Left lobe of liver (tissue), 2 donors: Measurements from ENCODE around the gene LRRC10B. TPM values are rescaled to one million over a fixed set of nuclear protein-coding genes. Genes with fewer than 3 reads are reported as not detected.
A peak's percentile ranks its signal among the peaks of the same experiment; 100 is the strongest.
"Not testable (repeated sequence)": the region's sequence is repeated elsewhere in the genome, so short reads cannot be mapped to it uniquely, and the experiment has no call there.

Experiments
- ATAC-seq: fragments of 200-7000 bp; cut with Tn5 transposase; one replicate; pipeline ENCODE4 v1.9.1; 2020; ENCODE audit warnings: mild to moderate bottlenecking, moderate library complexity
- DNase-seq: peaks from one replicate; pipeline ENCODE4 v3.0.0-alpha.2; 2020; ENCODE audit warnings: low spot score
- total RNA-seq: library from RNA; stranded (reverse); gene quantifications from one replicate; pipeline ENCODE4 v1.2.1, GENCODE V29; 2021
- donor health status: DM: no; HTN: no; CAD: no; lungs with moderate emphysema.
- donor health status: DM: no; HTN: yes; CAD: no.

The LRRC10B gene
- not detected for total RNA-seq

DNA sequence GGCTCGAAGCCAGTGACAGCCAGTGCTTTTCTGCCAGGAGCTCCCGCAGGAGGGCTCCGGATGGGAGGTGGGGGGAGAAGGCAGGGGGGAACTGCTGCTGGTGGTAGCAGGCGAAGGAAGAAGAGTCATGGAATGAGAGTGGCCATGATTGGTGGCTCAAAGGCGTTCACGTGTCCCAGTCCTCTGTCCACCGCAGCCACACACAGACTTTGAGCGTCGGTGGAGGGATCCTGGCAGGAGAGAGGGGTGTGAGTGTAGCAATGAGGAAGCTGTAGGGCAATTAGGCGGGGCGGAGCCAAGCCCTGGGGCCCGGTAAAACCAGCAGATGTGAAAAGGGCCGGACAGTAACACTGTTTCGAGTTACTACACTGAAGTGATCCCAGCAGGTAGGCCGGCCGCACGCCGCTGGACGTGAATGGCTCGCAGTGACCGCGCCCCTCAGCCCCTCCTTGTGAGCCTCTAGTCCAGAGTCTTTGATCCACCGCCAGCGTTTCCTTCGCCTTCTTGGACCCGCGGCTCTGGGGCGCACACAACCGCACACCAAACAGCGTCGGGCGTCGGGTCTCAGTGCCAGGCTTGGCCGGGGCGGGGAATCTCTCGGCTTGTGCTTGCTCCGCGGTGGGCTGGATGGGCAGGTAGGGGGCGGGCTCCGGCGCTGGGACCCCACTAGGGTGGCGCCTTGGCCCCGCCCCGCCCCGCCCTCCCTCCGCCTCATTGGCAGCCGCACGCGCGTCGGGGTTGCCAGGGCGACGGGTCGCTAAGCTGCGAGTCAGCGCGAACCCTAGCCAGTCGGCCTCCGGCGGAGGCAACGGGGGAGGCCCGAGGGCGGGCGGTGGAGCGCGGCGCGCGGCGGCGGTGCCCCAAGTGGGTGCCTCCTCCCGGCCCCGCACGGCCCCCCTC lies at the start of gene LRRC10B:
TSS of gene LRRC10B (plus strand) at position 788 of the 900 bp plus-strand sequence. CDS start 250 bp downstream, outside the sequence.
- no peak for DNase-seq
- peak; percentile 6 for ATAC-seq

- peak; percentile 29 for ATAC-seq
- DNase-seq = no peak
Observed at GRCh38 chr11:61460474-61460881, 48.1 kb upstream of the LRRC10B start.

DNA sequence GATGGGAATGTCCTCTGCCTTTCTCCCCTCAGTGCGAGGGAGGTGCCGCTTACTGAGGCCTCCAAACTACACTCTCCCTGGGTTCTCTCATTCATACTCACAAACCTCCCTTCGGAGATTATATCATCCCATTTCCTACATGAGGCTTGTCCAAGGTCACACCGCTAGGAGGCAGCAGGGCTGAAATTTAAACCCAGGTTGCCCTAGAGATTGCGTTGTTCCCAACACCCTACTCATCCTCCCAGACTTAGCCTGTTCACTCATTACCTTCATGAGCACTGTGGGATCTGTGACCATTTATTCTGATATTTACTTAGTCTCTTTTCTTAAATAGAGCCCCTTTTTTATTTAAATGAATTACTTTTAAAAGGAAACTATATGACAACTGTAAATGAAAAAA lies 47.6 kb upstream of the LRRC10B start:
- DNase-seq = no peak
- ATAC-seq = peak; percentile 59

DNA sequence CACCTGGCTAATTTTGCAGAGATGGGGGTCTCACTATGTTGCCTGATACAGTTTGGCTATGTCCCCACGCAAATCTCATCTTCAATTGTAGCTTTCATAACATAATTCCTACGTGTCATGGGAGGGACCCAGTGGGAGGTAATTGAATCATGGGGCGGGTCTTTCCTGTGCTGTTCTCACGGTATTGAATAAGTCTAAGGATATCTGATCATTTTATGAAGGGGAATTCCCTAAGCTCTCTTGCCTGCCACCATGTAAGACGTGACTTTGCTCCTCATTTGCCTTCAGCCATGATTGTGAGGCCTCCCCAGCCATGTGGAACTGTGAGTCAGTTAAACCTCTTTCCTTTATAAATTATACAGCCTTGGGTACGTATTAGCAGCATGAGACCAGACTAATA lies 40.9 kb upstream of the LRRC10B start:
- not testable (repeated sequence) for DNase-seq, ATAC-seq

- DNase-seq (no peak), ATAC-seq (peak; percentile 32)
Observed at GRCh38 chr11:61468002-61468401, 40.5 kb upstream of the LRRC10B start.

- ATAC-seq = no peak
- DNase-seq = no peak
Observed at GRCh38 chr11:61472282-61472681, 36.3 kb upstream of the LRRC10B start.

- ATAC-seq = no peak
- no peak for DNase-seq
Observed at GRCh38 chr11:61472868-61473267, 35.7 kb upstream of the LRRC10B start.

- ATAC-seq = no peak
- no peak for DNase-seq
Observed at GRCh38 chr11:61473370-61474012, 35.1 kb upstream of the LRRC10B start.

DNA sequence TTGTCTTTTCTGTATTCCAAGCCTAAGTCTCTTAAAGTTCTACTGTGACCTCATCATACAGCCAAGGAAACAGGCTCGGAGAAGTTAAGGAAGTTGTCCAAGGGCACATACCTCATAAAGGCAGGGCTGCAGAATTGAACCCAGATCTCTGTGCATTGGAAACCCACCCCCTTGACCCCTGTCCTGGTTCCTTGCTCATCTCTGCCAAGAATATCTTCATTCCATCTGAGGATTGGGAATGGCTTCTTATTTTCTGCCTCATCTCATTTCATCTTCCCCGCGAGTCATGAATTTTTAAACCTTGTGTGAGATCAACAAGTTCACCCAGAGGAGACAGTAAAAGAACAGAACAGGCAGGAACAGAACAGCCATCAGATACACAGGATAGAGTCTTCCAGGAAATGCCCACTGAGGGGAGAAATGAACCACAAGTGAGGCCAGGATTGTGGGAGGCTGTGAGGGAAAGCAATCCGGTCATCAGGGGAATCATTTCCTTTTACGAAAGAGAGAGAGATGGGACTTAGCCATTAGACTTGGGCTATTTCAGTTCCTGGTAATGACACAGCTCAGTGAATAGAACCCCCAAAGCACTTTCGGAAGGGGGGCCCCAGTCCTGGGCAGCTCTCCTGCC lies 34.4 kb upstream of the LRRC10B start:
- DNase-seq (no peak), ATAC-seq (no peak)

- DNase-seq (no peak), ATAC-seq (no peak)
Observed at GRCh38 chr11:61475433-61475832, 33.1 kb upstream of the LRRC10B start.

- DNase-seq (no peak), ATAC-seq (no peak)
Observed at GRCh38 chr11:61476371-61476770, 32.2 kb upstream of the LRRC10B start.

DNA sequence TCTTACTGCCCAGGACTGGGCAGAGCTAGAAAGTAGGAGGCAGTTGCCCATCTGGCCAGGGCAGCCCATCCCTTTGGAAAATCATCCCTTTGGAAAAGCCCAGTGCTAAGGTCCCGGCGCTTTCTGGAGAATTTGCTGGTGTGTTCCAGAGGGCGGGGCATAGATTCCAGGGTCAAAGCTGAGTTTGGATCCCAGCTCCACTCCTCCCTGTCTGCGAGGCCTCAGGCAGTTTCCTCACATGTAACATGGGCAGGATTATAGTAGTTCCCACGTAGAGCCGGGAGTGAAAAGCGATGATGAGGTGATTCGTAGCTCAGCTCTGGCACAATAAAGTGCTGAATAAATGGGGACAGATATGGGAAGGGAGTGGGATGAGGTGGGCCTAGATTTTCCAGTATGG lies 31.4 kb upstream of the LRRC10B start:
- ATAC-seq (peak; percentile 73), DNase-seq (no peak)

DNA sequence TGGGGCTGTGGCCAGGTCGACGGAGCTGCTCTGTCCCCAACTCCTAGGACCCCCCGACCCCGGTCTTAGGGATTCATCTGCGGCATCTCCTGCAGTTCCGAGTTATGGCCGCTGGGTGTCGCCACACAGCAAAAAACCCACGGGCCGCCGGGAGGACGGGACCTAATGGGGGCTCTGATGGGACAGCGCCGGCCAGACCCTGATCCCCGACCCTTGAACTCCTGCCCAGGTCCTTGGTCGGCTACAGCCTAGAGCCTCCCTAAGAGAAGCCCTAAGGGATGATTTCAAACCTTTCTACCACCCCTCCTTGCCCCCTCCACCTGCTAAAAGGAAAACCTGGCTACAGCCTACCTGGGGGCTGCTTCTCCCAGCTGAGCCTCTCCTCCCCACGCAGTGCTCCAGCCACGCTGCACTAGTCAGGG lies 30.8 kb upstream of the LRRC10B start:
- ATAC-seq = peak; percentile 79
- peak; percentile 66 for DNase-seq

DNA sequence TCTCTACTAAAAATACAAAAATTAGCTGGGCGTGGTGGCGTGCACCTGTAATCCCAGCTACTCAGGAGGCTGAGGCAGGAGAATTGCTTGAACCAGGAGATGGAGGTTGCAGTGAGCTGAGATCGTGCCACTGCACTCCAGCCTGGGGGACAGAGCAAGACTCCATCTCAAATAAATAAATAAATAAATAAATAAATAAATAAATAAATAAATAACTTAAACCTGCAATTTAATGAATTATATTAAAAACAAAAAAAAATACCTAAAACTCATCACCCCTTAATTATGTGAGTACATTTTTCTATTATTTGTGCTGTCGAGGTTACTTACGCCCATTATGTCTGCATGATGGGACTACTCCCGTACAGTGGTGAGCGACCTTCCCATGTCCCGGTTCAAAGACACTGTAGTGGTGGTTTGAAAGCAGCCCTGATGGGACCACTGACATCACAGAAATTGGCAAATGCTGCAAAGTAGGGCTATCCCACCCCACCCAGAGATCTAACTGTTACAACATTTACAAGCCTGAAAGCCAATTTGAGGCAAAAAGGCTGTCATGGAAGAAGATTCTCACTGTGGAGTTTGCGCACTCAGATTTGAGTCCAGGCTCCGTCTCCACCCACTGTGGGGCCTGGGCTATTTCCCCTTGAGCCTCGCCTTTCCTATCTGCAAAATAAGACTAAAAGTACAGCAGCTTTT lies 29.0 kb upstream of the LRRC10B start:
- not testable (repeated sequence) for DNase-seq, ATAC-seq

DNA sequence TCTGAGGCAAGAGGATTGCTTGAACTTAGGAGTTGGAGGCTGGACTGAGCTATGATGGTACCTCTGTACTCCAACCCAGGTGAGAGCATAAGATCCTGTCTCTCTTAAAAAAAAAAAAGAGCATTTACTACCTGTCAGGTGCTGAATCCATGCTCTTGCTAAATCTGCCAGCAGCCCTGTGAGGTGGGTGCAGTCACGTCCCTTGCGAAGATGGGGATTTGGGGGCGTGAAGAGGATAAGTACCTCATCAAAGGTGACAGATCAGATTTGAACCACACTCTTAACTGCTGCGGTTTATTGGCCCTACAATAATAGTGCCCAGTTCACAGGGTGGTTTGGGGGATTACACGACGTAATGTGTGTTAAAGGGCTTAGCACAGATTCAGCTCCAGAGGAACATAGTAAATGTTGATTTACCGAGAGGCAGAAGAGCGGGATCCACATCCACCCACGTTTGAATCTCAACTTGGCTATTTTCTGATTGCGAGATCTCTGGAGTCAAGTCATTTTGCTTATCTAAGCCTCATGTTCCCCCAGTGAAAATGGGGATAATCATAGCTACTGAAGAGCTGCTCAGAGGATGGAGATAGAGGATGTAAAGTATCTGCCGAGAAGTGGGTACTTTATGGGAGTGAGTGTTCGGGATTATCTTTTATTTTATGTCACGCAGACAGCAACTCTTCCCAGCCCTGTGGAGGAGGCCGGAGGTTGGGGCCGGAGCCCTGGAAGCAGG lies 28.1 kb upstream of the LRRC10B start:
- ATAC-seq (no peak), DNase-seq (no peak)

GRCh38 chr11:61480994-61481335 lies 27.6 kb upstream of the LRRC10B start:
- no peak for DNase-seq
- ATAC-seq = no peak

DNA sequence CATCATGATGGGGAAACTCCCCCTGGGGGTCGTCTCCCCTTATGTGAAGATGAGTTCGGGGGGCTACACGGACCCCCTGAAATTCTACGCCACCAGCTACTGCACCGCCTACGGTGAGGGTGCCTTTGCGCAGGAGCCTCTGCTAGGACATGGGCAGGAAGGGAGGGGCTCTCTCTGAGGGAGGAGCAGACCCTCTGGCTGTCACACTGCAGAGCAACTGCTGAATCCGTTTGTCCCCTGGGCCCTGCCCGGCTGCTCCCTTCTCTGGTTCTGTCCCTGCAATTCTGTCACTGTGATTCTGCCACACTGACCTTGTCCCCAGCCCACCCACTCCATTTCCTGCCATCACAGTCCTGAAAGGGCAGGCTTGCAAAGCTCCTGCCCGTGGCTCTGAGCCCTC lies 26.7 kb upstream of the LRRC10B start:
- ATAC-seq = no peak
- DNase-seq = no peak

DNA sequence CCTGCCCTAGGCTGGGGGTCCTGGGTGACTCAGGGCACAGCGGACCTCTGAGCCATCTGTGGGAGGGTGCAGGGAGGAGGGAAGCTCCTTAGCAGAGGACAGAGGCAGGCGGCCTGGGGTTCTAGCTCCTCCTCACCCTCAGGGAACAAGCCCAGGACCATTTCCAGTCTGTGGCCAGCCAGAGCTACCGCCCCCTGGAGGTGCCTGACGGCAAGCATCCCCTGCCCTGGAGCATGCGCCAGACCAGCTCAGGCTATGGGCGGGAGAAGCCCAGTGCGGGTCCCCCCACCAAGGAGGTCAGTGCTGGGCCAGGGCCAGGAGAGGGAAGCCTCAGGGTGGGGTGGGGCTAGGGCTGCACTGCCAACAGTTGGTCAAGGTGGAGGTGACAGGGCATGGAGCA lies 26.0 kb upstream of the LRRC10B start:
- ATAC-seq (peak; percentile 39), DNase-seq (no peak)

GRCh38 chr11:61484541-61484940 lies 24.0 kb upstream of the LRRC10B start:
- ATAC-seq = peak; percentile 2
- DNase-seq = no peak

GRCh38 chr11:61485080-61485479 lies 23.5 kb upstream of the LRRC10B start:
- DNase-seq = no peak
- ATAC-seq = no peak
